Measurements from ENCODE around the gene CUX1. TPM values are rescaled to one million over a fixed set of nuclear protein-coding genes. Genes with fewer than 3 reads are reported as not detected.
A peak's percentile ranks its signal among the peaks of the same experiment; 100 is the strongest.

Gene CUX1
- total RNA-seq, 1 experiment from 2014 or later = 53.5 TPM

- H3K4me1 Mint-ChIP-seq = peaks cover 47 to 60% of the 10 kb centered on the region in 2 experiments
- peaks cover 7% of the 10 kb centered on the region for H4K20me1 ChIP-seq (ENCODE audit: control insufficient read depth, insufficient read depth, insufficient read length)
- peak overlapping the region; percentile 16 for H3K18ac ChIP-seq (ENCODE audit: insufficient read length, low read depth, low read length)
- H3K27me3 ChIP-seq (ENCODE audit: insufficient read depth, low read length) = no peaks in the 10 kb centered on the region
- peaks cover 17% of the 10 kb centered on the region for H3K4me1 ChIP-seq (ENCODE audit: insufficient read depth, low read length)
- H4K5ac ChIP-seq (ENCODE audit: insufficient read length, low read depth, low read length) = peak overlapping the region; percentile 27
- 0 out of 2 replicates have a peak overlapping the region, but pooled peaks have one; percentile 13 for H2BK15ac ChIP-seq (ENCODE audit: low read depth, low read length)
- H2BK5ac ChIP-seq (ENCODE audit: insufficient read length, low read length) = no peak overlapping the region
- no peak for DNase-seq
- WGBS (ENCODE audit: extremely low coverage, insufficient read length, low lambda C conversion rate) = no CpG with 5 or more reads among the region's 7 CpGs
- peaks cover 2 to 10% (median 6%) of the 10 kb centered on the region in 3 experiments; a peak in 5 of 7 replicates for H3K36me3 Mint-ChIP-seq (ENCODE audit: insufficient read depth in 1 of 3, low read depth in 3 of 3)
- no peaks in the 10 kb centered on the region for H3K23me2 ChIP-seq (ENCODE audit: insufficient read length, low read depth, low read length, poor library complexity, severe bottlenecking)
- H3T11ph ChIP-seq (ENCODE audit: low read length) = no peak overlapping the region
- H2BK120ac ChIP-seq (ENCODE audit: low read depth, low read length, poor library complexity, severe bottlenecking) = no peak overlapping the region
- H3K23ac ChIP-seq (ENCODE audit: insufficient read length, low read depth, low read length) = no peak overlapping the region
- no peak overlapping the region for H3K4ac ChIP-seq (ENCODE audit: low read depth, low read length)
- peak overlapping the region; percentile 94 to 98 (median 98) for H3K27ac Mint-ChIP-seq
- peaks cover 2% of the 10 kb centered on the region for H3K79me1 ChIP-seq (ENCODE audit: insufficient read depth, low read depth, low read length, poor library complexity, severe bottlenecking)
- peak overlapping the region; percentile 39; the same call in 1 of the 2 replicates for H3K14ac ChIP-seq (ENCODE audit: insufficient read depth, low read length)
- no peaks in the 10 kb centered on the region; a peak in 1 of 5 replicates for H3K9me3 Mint-ChIP-seq
- H3K27me3 Mint-ChIP-seq (ENCODE audit: low read depth) = no peaks in the 10 kb centered on the region
- H3K56ac ChIP-seq (ENCODE audit: insufficient read length, low read depth, low read length) = no peak overlapping the region
- peak overlapping the region; percentile 37 for H3K4me2 ChIP-seq (ENCODE audit: insufficient read depth, insufficient read length, low read length)
- H3K4me3 Mint-ChIP-seq = peak overlapping the region; percentile 24 to 66
- 0 out of 3 replicates have a peak, but pooled peaks have one; percentile 12 for TF ChIP-seq CTCF (conservative IDR thresholded peaks at IDR 0.05)
- H2BK12ac ChIP-seq (ENCODE audit: insufficient read length, low read depth, low read length) = no peak overlapping the region
- no peaks in the 10 kb centered on the region for H3K9me3 ChIP-seq (ENCODE audit: control insufficient read depth, low read depth, low read length)
- H4K8ac ChIP-seq (replicated peaks; ENCODE audit: insufficient read length, low read depth, low read length) = no peak overlapping the region
- peak overlapping the region; percentile 66 for H3K27ac ChIP-seq (ENCODE audit: insufficient read length, low read depth, low read length)
- H3K79me2 ChIP-seq (ENCODE audit: insufficient read depth, low read length) = peaks cover 32% of the 10 kb centered on the region; the same call in 1 of the 2 replicates
- H2BK20ac ChIP-seq (ENCODE audit: low read depth, low read length, poor library complexity, severe bottlenecking) = no peak overlapping the region
- H2AK5ac ChIP-seq (ENCODE audit: insufficient read length, low read length) = no peak overlapping the region
- no peak overlapping the region for H2AFZ ChIP-seq (ENCODE audit: low read length)
- no peak overlapping the region for H4K91ac ChIP-seq (ENCODE audit: insufficient read length, low read depth, low read length)
- H3K9ac ChIP-seq (ENCODE audit: extremely low read depth, insufficient read length, low read length) = no peak overlapping the region
Observed at GRCh38 chr7:101869901-101870290, 52.5 kb downstream of the CUX1 start.

Measured in H9 (cell line).